Fibroblast of the aortic adventitia (primary cell): ENCODE measurements around the gene SLC50A1. TPM values are rescaled to one million over a fixed set of nuclear protein-coding genes. Genes with fewer than 3 reads are reported as not detected.

Experiments
- DNase-seq: peaks from one replicate; pipeline ENCODE4 v3.0.0-alpha.2; 2010; ENCODE audit warnings: low read depth
- H3K4me3 ChIP-seq: 2 replicates; pipeline ENCODE4 v1.5.1; 2011; ENCODE audit warnings: low read depth, mild to moderate bottlenecking, control low read depth, low read length, moderate library complexity
- total RNA-seq: library from RNA; depleted of rRNA; stranded (reverse); fragments of >200 nt; gene quantifications from 2 replicates; pipeline ENCODE4 v1.2.3, GENCODE V29; 2012; ENCODE audit warnings: low replicate concordance
- TF ChIP-seq, protein P1 (sequence below): IDR thresholded peaks from 2 replicates; pipeline ENCODE4 v1.5.1; 2011; ENCODE audit warnings: mild to moderate bottlenecking, low read length, control low read depth, inconsistent platforms; ENCODE audit not compliant: insufficient read depth

Gene SLC50A1
- total RNA-seq, 1 donor = 39.3 TPM

DNA sequence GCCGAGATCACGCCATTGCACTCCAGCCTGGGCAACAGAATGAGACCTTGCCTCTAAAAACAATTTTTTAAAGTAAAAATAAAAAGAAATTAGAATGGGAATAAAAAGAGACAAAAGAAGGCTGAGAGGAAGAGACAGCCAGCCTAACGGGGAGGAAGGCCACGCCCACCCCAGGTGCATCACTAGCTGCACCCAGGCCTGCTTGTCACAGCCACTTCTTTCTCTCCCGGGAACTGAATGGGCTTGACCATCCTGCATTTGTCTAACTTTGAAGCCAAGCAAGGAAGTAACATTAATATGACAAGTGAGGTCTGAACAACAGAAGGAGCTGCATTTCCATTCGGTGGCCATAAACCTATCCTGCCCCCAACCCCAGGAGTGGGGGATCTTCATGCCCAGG lies 28.8 kb upstream of the SLC50A1 start:
- TF ChIP-seq, protein P1, sequence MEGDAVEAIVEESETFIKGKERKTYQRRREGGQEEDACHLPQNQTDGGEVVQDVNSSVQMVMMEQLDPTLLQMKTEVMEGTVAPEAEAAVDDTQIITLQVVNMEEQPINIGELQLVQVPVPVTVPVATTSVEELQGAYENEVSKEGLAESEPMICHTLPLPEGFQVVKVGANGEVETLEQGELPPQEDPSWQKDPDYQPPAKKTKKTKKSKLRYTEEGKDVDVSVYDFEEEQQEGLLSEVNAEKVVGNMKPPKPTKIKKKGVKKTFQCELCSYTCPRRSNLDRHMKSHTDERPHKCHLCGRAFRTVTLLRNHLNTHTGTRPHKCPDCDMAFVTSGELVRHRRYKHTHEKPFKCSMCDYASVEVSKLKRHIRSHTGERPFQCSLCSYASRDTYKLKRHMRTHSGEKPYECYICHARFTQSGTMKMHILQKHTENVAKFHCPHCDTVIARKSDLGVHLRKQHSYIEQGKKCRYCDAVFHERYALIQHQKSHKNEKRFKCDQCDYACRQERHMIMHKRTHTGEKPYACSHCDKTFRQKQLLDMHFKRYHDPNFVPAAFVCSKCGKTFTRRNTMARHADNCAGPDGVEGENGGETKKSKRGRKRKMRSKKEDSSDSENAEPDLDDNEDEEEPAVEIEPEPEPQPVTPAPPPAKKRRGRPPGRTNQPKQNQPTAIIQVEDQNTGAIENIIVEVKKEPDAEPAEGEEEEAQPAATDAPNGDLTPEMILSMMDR = no peak
- no peak for DNase-seq
- no peak overlapping the region for H3K4me3 ChIP-seq

DNA sequence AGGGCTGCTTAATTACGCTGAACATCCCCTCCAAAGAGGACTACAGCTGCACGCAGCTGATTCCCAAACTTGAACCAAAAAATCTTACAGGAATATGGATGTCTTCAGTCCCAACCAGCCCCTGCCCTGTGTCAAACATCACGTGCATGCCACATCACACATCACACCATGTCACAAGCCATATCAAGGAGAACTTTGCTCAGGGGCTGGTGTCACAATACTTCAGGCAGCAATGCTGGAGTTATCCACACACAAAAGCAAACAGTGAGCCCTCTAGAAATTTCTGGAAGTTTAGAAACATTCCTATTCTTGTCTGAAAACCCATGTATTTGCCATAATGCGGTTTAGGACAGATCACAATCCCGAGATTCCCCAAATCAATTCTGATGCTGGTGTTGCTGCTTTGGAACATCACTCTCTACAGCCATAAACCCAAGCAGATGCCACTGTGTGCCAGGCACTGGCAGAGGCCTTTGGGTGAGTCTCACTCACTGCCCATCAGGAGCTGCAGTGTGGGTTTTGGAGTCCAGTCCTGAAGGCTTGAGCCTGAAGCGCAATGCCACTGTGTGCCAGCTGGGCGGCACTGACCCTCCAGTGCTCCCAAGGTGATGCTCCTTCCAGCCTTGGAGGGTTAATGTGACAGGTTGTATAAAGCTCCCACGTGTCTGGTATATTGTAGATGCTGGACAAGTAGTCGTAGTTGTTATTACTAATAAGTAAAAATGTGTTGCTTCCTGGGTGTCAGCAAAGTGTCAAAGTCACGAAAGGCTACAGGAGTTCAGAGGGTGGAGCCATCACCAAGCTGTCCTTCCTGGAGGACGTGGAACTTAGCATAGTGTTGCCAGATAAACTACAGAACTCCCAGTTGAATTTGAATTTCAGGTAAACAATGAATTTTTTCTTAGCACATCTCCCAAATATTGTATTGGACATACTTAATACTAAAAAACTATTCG lies 28.1 kb upstream of the SLC50A1 start:
- DNase-seq = no peak
- TF ChIP-seq, protein P1 = no peak
- no peak overlapping the region for H3K4me3 ChIP-seq

DNA sequence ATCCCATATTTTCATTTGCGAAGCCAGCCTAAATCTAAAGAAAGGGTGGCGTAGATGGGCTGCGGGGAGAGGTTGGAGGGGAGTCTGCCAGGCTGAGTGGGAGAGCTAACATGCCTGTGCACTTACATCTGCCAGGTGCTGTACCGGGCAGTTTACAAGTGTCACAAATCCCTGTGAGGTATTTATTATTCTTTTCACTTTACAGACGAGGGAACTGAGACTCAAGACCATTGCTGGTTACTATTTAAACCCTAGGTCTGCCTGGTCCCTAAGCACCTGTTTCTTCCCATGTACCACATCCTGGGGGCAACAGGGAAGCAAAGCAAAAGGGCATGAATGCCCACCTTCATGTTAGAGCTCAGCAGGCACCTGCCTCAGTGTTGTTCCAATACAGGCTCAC lies 27.4 kb upstream of the SLC50A1 start:
- no peak for DNase-seq
- TF ChIP-seq, protein P1 = no peak
- no peak overlapping the region for H3K4me3 ChIP-seq

DNA sequence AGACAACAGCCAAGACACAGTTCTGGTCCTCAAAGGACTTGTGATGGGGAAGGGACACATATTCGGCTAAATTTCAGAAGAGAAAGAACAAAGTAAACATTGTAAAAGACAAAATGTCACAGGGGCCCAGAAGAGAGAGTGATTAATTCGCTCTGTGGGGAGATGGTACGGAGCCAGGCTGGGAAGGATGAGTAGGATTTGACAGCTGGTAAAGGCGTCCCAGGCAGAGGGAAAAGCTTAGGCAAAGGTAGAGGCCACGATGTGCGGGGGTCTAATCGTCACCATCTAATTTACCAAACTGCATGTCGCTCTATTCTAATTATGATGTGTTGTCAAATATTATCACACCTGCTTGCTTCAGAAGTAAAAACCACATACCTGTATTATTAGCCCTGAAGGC lies 25.3 kb upstream of the SLC50A1 start:
- no peak for DNase-seq
- H3K4me3 ChIP-seq = no peak overlapping the region
- TF ChIP-seq, protein P1 = no peak

DNA sequence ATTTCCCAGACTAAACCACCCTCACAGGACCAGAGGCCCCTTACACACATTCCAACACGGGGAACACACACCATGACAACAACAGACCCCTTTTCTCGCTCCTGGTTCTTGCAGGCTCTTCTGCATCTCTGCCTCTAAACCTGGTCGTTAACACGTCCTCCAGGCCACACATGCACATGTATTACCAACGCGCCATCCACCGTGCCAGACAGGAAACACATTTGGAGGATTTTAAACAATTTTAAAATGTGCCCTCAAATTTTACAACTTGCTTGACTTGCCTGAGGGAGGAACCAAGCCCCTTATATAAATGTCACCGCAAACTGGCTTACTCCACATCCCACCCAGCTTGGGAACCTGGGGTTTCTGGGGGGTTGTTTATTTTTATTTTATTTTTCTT lies 24.8 kb upstream of the SLC50A1 start:
- no peak overlapping the region for H3K4me3 ChIP-seq
- TF ChIP-seq, protein P1 = no peak
- DNase-seq = no peak

DNA sequence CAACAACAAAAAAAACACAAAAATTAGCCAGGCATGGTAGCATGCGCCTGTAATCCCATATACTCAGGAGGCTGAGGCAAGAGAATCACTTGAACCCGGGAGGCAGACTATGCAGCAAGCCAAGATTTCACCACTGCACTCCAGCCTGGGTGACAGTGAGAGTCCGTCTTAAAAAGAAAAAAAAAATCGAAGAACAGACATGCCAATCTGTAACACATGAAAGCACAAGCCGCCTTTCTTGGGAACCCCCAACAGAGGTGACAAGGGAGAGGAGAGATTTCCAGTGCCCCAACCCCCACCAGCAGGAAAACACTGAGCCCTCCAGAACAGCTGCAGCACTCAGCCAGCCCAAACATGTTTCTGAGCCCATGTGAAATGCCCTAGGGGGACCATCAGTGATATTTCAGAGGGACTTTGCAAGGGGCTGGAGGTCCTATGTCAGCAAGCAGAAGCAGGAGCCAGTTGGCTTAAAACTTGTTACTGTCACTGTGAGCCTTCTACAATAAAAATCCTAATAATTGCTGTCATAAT lies 22.1 kb upstream of the SLC50A1 start:
- no peak for DNase-seq
- no peak overlapping the region for H3K4me3 ChIP-seq
- TF ChIP-seq, protein P1 = no peak
